NCI-H1048 (cell line): ENCODE results near the gene NTM.
"Not testable (repeated sequence)": the region's sequence is repeated elsewhere in the genome, so short reads cannot be mapped to it uniquely, and the experiment has no call there.

ENCODE experiments used
- DNase-seq: peaks from one replicate; lab custom pipeline; 2025; lab: John Stamatoyannopoulos, UW

NTM gene

DNA sequence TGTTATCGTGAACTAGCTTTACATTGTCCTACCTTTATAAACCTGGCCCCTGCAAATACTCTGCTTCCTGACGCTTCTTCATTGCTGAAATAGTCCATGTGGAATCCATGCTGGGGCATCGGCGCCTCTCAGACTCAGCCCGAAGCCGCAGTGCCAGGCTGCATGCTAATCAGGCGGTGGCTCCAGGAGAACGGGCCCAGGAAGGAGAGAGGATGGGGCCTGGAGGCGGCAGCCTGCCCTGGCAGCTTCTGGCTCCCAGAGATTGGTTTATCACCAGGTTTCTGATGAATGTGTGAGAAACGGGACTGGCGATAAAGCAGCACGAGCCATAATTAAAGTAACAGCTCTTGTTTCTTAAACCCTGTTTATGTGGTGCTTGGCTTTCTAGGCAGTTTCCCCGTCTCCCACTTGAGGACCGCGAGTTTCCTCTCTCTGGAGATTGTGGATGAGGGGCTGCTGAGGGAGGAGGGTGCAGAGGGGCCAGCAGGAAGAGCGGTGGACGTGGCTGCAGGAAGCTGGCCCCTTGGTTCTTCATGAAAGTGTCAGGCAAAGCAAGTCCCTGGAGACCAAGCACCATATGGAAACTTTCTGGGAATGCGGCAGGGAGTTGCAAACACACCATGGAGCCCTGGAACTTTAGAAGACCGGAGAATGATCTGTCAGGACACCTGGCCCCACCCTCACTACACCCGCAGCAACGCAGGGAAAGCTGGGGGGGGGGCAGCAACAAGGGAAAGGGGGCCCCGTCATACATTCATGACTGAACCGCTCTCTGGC lies 93.4 kb downstream of the NTM start:
- no peak for DNase-seq

DNA sequence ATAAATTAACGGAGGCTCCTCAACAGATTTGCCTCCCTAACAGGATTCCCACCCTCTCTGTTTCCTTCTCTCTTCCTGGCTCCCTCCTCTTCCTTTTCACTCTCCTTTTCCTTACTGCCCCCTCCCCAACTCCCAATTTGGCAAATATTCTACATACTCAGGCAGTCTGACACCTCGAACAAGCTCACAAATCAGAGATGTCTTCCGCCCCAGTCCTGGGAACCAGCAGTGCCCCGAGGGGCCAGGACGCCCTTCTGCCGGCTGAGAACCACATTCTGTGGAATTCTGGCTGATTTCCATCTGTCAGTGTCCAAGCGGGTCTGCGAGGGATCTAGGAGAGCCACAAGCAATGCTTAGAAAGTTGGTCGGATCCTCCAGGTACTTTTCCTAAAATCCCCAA lies 94.0 kb downstream of the NTM start:
- DNase-seq, result no peak

DNA sequence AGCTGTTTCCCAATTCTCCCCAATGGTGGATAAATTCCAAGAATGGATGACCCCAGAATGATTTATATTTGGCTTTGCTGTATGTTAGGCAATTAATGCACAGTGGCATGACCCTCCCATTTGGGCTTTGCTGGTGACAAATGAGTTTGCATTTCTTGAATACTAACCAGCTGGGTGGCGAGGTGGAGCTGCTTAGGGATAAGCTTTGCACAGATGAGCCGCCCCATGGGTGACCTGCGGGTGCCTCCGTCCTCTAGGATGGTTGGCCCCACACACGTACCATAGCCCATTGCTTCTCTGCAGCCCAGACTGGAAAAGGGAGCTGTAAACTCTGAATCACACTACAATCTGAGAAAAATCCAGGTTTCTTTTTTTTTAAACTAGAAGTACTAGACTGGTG lies 94.6 kb downstream of the NTM start:
- no peak for DNase-seq

DNA sequence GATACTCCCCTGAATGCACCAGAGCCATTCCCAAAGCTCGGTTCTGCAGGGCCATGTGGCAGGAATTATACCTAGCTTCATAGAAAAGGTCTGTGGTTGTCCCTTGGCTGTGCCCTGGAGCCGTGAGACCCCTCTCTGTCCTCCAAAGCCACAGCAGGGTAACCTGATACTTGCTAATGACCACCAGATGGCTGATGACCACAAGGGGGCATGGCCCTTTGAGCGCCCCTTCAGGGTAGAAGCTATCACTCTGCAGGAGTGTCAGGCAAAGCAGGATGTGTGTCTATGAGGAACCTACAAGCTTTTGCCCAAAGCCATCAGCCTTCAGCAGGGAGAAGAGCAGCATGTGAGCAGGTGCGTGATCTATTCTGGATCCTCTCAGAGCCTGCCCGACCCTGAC lies 95.3 kb downstream of the NTM start:
- no peak for DNase-seq

DNA sequence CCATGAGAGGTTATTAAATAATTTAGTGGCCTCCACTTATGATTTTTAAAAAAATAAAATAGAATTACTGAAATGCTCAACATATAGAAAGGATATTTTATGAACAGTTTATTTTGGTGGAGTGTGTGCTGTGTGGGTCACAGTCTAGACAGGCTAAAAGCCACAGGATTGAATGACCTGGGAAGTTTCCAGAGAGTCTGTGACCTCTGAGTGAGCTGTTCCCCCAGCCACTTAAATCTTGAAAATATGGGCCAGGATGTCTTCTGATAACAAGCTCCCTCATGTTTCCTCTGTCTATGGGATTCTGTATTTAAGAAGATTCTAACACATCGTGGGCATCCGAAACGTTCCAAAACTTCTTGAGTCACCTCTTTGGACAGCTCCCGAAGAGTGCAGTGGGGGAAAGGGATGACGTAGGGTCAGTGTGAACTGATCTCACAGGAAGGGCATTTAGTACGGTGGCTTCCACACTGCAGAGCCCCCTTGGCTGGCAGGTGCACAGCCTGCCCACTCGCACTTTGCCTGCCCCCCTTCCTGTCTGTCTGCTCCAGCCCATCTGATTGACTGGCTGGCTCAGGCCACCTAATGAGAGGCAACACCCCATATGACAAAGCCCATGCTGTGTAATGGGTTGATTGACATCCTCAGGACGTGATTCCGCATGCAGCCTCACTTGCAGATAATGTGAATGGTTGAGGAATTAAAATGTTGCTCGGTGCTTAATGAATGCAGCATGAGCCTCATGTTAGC lies 97.4 kb downstream of the NTM start:
- no peak for DNase-seq

DNA sequence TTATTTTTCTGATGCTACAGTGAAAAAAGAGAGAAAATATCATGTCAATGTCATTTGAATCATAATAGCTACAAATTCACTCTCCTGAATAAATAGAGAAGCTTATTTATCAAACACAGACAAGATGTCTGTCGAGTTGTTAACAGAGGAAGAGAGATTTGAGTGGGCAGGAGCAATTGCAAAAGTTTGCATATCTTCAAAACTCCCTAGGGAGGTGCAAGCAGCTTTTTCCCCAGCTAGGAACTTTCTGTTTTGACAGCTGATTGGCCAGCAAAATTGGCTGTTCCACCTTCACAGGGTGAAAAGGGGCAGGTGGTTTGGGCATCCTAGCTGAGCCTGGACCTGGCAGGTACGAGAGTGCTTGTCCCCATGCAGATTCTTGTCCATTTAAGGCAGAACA lies 98.2 kb downstream of the NTM start:
- no peak for DNase-seq

DNA sequence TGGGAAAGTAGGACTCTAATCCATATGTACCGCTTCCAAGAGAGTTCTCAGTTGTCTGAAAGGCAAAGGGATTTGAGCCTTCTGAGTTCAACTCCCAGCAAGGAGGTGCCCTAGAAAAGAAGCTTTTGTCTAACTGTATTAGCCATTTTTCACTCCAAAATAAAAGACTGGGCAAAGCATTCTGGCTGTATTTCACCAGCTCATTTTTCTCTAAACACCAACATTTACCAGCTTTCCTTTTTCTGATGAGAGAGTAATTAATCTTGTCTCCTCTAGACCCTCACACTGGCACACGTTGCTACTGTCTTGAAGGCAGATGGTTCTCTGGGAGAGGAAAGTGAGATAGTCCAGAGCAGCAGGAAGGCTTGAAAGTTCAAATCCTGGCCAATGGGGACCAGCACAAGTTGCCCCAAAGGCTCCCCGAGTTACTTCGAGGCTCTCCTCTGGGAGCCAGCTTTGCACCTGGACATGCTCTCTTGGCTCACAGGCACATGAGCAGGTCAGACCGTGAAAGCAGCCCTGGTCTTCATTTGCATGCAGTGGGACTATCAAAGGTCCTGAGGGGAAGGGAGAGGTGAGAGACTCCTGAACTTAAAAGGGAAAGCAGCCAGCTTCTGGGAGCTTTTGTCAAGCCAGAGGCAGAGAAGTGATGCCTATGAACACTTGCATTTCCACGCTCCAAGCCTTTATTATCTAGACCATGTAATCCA lies 100.0 kb downstream of the NTM start:
- no peak for DNase-seq

DNA sequence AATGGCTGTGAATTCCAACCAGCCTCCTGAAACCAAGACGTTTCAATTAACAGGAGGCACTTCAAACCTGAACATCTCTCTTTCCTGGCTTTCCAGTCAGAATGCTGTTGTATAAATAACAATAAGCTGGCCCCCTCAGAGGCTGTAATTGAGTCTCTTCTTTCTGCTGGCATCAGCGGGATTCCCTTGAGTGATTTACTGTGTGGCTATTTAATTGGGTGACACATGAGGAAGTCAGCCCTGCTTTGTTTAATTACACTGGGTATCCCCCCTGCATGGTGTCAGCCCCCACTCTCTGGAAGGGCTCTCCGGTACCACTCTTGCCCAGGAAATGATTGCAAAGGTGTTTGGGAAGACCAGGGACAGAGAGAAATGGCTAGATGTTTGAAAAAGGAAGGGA lies 101.6 kb downstream of the NTM start:
- DNase-seq, result no peak

DNA sequence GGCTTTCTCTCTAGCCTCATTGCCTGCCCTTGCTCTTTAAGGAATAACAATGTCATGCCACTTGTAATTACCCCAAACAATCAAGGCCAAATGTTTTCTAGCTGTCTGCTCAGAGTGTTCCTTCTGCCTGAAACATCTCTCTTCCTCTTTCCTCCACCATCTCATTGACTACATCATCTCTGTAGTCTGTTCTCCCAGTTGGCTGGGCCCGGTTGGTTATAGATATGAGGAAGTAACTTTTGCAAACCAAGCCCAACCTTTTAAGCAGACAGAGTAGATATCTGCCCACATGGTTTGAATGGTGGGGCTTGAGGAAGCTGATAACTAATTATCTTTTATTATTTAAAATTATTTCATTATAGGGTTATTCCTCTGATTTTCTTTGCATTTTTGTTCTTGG lies 104.5 kb downstream of the NTM start:
- no peak for DNase-seq

DNA sequence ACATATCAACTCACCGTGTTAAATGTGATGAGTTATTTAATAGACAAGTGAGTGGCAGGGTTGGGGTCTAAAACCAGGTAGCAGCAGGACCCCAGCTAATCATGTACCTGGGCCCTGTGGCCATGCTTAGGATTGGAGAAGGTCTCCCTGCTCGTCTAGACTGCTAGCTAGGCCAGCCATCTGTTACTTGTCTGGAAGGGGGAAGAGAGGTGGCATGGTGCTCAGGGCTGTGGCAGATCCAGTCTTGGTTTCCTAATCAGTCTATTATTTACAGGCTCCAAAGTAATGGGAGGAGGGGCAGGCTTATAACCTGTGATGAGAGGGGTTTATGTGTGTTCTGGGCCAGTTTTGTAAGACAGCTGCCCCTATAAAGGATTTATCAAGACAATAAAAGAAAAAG lies 105.9 kb downstream of the NTM start:
- DNase-seq, result no peak

DNA sequence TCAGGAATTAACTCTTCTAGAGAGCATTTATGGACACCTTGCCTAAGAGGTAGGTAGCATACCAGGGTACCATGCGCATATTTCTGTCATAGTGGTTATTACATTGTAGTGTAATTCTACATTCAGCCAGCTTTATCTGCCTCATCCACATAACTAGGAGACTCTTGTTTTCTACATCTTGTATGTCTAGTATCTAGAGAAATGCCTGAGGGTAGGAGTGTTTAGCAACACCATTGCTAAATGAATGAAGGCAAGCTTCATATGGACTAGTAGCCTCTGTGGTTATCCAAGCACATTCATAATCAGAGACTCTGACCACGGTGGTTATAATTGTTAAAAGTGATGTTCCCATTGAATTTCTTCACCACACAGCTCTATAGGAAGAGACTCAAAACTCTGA lies 107.9 kb downstream of the NTM start:
- no peak for DNase-seq

DNA sequence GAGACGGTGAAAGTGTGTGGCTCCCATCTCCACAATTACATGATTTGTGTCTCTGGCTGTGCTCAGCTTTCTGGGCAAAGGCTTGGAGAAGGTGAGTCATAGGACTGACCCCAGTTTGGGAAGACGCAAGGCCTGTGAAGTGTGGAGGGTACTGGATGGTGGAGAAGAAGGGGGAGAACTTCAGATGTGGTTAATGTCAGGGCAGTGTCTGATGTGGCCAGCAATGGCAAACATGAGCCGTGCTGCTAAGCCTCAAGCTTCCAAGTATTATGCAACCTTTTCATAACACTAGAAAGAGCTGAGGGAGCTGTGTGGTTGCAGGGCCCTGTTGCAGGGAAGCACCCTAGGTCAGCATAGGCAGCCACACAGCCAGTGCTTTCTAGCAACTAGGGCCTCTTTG lies 110.9 kb downstream of the NTM start:
- DNase-seq, result no peak

DNA sequence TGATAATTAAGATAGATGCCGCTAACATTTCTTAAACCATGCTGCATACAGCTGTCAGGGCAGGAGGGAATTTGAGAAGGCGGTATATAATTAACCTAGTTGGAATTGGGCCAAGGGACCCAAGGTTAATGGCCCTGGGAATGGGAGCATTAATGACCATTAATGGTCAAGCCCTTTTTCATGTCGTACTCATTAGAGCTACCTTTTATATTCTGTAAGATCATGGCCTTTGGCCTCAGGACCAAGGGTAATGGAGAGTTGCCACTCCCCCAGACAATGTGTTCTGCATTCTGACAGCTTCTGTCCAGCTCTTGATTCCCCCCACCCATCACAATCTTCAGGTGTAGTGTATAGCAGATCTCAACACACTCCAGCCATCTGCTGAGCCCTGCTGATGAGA lies 111.6 kb downstream of the NTM start:
- no peak for DNase-seq

DNA sequence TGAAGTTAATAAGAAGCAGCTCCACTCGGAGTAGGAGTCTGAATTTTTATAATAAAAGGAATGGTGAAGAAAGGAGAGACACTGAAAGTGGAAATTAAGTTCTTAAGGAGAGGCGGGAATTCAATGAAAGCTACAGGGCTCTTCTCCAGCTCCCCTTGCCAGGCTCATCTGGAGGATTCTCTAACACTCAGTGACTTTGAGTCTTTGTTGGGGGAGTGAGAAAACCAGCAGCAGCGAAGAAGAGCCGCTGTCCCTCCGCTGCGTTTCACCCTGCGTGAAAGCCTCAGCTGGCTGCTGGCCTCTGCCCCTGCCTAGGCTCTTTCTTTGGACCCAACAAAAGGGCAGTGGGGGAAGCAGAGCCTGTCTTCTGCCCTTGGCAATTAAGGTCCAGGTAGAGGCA lies 113.0 kb downstream of the NTM start:
- DNase-seq, result no peak

DNA sequence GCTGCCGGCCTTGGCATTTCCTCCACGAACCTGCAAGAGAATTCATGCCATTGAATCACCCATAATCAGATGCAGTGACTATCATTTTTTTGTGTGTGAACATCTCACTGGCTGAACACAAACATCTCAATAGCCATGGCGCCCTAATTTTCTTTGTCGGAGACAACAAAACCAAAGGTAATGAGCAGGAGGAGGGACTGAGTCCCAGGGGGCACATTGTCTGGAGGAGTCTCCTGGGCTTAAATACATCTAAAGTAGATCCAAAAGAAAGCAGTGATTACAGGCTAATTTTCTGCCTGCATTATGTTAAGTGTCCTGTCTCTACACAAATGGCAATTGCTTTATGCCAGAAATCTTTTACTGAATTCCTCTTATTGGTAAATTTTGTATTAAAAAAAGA lies 113.5 kb downstream of the NTM start:
- no peak for DNase-seq

DNA sequence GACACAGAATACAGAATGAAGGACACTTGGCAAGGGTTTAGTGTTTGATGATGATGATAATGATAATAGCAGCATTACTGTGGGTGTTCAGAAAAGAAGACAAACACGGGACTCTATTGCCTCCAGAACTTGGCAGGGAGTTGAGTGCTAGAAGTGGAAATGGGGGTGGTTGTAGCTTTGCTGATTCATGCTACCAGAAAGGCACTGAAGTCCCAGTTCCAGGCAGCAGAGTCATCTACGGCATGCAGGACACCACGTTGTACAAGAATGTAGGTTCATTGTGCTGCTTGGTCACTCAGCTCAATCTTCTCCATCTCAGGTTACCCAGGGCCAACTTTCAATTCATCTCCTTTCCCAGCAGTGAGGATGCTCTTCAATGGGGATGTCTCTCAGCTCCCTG lies 115.7 kb downstream of the NTM start:
- no peak for DNase-seq

DNA sequence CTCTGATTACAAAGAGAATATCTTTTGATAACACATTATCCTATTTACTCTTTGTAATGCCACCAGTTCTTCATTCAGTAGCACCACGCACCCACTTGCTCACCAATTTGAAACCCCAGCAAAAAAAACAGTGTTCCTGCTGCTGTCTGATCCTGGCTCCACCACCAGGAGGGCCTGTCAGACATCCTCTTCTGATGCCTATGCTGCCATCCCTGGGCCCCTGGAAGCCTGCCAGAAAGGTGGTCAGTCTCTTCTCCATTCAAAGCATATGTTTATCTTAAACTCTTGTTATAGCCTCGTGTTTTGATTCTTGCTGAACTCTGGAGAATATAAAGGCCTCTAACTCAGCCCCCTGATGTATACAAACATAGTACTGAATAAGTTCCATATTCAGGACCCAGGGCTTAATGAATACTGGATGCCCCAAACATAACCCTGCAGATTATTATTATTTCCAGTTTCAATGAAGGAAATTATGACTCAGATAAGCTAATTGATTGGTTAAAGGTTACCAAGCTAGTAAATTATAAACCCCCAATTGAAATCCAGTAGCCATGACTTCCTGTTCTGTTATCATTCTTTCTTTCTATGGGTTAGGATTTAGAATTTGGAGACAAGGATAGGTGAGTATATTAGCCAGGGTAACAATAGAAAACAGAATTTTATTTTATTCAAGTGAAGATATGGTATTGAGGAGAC lies 116.7 kb downstream of the NTM start:
- no peak for DNase-seq

DNA sequence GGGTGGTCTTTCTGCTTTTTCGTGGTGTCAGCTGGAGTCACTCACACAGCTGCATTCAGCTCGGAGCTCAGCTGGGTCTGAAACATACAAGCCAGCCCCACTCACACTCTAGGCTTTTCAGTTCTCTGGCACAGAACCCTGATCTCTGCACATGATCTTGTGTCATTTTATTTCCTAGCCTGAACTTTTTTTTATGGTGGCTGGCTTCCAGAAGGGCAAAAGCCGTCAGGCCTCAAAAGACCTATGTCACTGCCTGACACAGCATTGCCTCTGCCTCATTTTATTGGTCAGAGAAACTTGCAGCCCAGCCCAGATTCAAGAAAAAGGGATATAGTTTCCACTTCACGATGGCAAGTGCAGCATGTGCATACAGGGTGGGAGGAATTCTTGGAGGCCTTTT lies 117.8 kb downstream of the NTM start:
- no peak for DNase-seq

DNA sequence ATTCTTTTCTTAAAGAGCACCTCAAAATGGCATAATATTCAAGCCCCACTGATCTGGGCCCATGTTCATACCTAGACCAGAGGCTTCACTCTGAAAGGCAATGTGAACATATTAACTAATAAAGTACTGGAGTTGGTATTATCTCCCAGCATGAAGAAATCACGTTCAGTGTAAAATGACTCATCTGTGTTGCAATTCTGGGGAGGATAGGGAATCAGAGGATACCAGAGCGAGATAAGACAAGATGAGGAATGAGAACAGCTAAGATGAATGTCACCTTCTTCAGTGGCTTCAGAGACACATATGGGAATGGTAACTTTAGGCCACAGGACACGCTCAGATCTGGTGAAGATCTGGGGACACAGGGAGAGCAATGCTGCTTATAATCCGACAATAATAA lies 121.1 kb downstream of the NTM start:
- no peak for DNase-seq

DNA sequence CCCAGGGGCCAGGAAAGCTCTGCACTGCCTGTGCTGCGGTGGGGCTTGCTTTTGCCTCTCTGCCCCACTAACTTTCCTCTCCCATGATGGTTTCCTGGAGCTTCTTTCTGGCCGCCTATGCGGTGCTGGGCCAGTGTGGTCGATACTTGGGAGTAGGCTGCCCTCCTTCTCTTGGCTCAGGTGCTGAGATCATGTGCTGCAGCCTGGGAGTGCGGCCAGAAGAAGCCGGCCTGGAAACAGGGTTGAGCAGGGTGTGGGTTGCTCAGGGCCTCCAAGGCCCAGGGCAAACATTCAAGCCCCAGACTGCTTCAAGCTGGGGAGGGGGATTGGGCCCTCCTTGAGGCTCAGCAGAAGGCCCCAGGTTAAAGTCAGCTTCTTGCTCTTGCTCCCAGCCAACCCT lies 125.0 kb downstream of the NTM start:
- DNase-seq, result no peak

DNA sequence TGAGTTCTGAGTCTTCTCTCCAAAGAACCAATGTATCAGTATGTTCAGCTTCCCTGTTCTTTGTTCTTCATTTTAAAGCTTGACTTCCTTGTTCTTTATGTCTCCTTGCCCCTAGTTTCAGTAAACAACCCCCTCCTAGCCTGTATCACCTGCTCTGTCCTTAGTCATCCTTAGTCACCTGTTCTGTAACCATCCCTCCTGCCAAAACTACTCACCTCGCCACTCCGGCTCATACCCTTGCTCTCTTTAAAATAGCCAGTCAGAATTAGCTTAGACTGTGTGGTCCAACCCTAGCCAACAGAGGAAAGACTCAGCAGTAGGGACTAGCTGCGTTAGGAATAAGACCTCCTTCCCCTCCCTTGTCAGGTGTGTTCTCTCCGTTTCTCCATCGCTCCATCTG lies 127.3 kb downstream of the NTM start:
- not testable (repeated sequence) for DNase-seq

DNA sequence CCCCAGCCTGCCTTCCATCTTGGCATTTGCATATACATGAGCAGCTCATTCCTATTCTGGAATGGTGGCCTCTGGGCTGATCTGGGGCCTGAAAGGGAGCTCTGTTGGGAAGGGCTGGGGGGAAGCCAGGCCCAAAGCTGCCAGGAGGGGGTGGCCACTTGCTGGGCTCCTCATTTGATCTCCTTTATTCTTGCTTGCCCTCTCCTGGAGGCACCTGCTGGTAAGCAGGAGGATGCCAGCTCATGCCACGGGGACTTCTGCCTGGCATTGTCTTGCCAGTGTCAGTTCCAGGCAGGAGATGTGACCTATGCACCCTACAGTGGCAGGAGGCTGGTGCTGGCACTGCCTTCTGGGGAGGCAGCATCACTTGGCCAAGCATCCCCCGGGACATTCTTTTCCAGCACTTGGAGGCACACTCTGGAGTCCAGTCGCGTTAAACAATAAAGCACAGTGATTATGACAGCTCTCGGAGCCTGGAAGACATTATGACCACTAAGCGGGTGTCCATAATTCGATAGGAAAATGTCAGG lies 128.3 kb downstream of the NTM start:
- DNase-seq, result no peak
